ENCODE data around the gene CLDN7.

- TF ChIP-seq EZH2 (IDR thresholded peaks at IDR 0.05) (no peak), POLR2AphosphoS5 (IDR thresholded peaks at IDR 0.05; ENCODE audit: borderline replicate concordance, low read depth, low read length) (no peak)
These were observed 39.9 kb downstream of the CLDN7 start for GRCh38 chr17:7222093-7222971.
